ENCODE results near the gene EGFL6.
"Not testable (repeated sequence)": the region's sequence is repeated elsewhere in the genome, so short reads cannot be mapped to it uniquely, and the experiment has no call there.

The EGFL6 gene

GRCh38 chrX:13655674-13656073 is 86.3 kb downstream of the EGFL6 start:
- no peak for DNase-seq

GRCh38 chrX:13658602-13659001 is 89.2 kb downstream of the EGFL6 start:
- peak; percentile 5 for DNase-seq

GRCh38 chrX:13659063-13659462 is 89.7 kb downstream of the EGFL6 start:
- DNase-seq = no peak

- DNase-seq = no peak
Observed at GRCh38 chrX:13661735-13662288, 92.4 kb downstream of the EGFL6 start.

GRCh38 chrX:13662355-13662791 is 93.0 kb downstream of the EGFL6 start:
- no peak for DNase-seq

GRCh38 chrX:13664020-13664419 is 94.6 kb downstream of the EGFL6 start:
- no peak for DNase-seq

GRCh38 chrX:13666836-13667235 is 97.4 kb downstream of the EGFL6 start:
- DNase-seq = no peak

- DNase-seq = no peak
Observed at GRCh38 chrX:13667919-13668318, 98.5 kb downstream of the EGFL6 start.

- DNase-seq = no peak
Observed at GRCh38 chrX:13669246-13669737, 99.9 kb downstream of the EGFL6 start.

GRCh38 chrX:13669755-13670154 is 100.4 kb downstream of the EGFL6 start:
- not testable (repeated sequence) for DNase-seq

- no peak for DNase-seq
Observed at GRCh38 chrX:13670197-13670596, 100.8 kb downstream of the EGFL6 start.

GRCh38 chrX:13673016-13673415 is 103.6 kb downstream of the EGFL6 start:
- DNase-seq = no peak

- DNase-seq = no peak
Observed at GRCh38 chrX:13676885-13677284, 107.5 kb downstream of the EGFL6 start.

- DNase-seq = not testable (repeated sequence)
Observed at GRCh38 chrX:13679700-13680099, 110.3 kb downstream of the EGFL6 start.

- no peak for DNase-seq
Observed at GRCh38 chrX:13681595-13681994, 112.2 kb downstream of the EGFL6 start.

Data from KG1 (cell line).